Neural crest cell (in vitro differentiated cells): ENCODE measurements around the gene NOVA2. TPM values are rescaled to one million over a fixed set of nuclear protein-coding genes. Genes with fewer than 3 reads are reported as not detected.

Experiments
- DNase-seq: peaks from one replicate; pipeline ENCODE4 v3.0.0; 2021; ENCODE audit warnings: low read depth, mixed read lengths, low spot score
- H3K27ac Mint-ChIP-seq: one replicate; pipeline ENCODE4 v1.8.0; 2021; ENCODE audit warnings: mild to moderate bottlenecking, mixed read lengths; ENCODE audit not compliant: unreplicated experiment
- H3K27me3 Mint-ChIP-seq: 2 replicates; pipeline ENCODE4 v1.8.0; 2021; ENCODE audit warnings: low read depth, mild to moderate bottlenecking, mixed read lengths
- H3K36me3 Mint-ChIP-seq: 2 replicates; pipeline ENCODE4 v1.8.0; 2021; ENCODE audit warnings: low read depth, mild to moderate bottlenecking, mixed read lengths
- H3K4me1 Mint-ChIP-seq: 2 replicates; pipeline ENCODE4 v1.8.0; 2021; ENCODE audit warnings: mixed read lengths
- H3K4me3 Mint-ChIP-seq: one replicate; pipeline ENCODE4 v1.8.0; 2021; ENCODE audit warnings: mild to moderate bottlenecking, mixed read lengths
- H3K9me3 Mint-ChIP-seq: 2 replicates; pipeline ENCODE4 v1.8.0; 2021; ENCODE audit warnings: mixed read lengths
- CTCF ChIP-seq: fragments of 200-600 bp; sonication (generic); conservative IDR thresholded peaks from 2 replicates; pipeline ENCODE4 v1.5.0; 2021; ENCODE audit warnings: antibody characterized with exemption, mild to moderate bottlenecking
- total RNA-seq: library from RNA; stranded (reverse); gene quantifications from 2 replicates; pipeline ENCODE4 v1.2.1, GENCODE V29; 2021

The NOVA2 gene
- total RNA-seq, 1 donor from 2014 or later = 25.5 TPM

GRCh38 chr19:45999653-46000121 lies 26.0 kb upstream of the NOVA2 start:
- Mint-ChIP-seq H3K4me3 (peak overlapping the region; percentile 82), H3K4me1 (peaks cover 29% of the 10 kb centered on the region), H3K27ac (no peak overlapping the region), H3K27me3 (peaks cover 30% of the 10 kb centered on the region), H3K9me3 (no peaks in the 10 kb centered on the region), H3K36me3 (no peaks in the 10 kb centered on the region)
- no peak for TF ChIP-seq CTCF
- DNase-seq = no peak

GRCh38 chr19:45998834-45999233 lies 25.2 kb upstream of the NOVA2 start:
- no peak overlapping the region for H3K27ac Mint-ChIP-seq
- peak overlapping the region; percentile 82 for H3K4me3 Mint-ChIP-seq
- peaks cover 30% of the 10 kb centered on the region for H3K27me3 Mint-ChIP-seq
- H3K36me3 Mint-ChIP-seq = no peaks in the 10 kb centered on the region
- peaks cover 29% of the 10 kb centered on the region for H3K4me1 Mint-ChIP-seq
- H3K9me3 Mint-ChIP-seq = no peaks in the 10 kb centered on the region
- DNase-seq = no peak
- no peak for TF ChIP-seq CTCF

DNA sequence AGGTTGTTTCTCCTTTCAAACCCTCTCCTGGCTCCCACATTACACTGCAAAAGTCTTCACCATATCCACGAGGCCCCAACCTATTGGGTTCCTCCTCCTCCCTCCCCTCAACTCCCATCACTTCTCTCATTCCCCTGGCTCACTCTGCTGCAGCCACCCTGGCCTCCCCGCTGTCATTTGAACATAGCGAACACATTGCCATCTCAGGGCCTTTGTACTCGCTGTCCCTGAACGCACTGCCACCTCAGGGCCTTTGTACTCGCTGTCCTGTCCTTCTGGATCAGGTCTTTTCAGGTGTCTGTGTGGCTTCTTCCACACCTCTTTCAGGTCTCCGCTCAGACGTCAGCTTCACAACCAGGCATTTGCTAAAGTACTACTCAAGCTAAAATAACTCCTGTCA lies 23.3 kb upstream of the NOVA2 start:
- Mint-ChIP-seq H3K4me1 (peaks cover 29% of the 10 kb centered on the region), H3K27ac (no peak overlapping the region)

GRCh38 chr19:45995715-45996385 lies 22.2 kb upstream of the NOVA2 start:
- no peak overlapping the region for H3K4me3 Mint-ChIP-seq
- H3K27ac Mint-ChIP-seq = no peak overlapping the region
- H3K36me3 Mint-ChIP-seq = no peaks in the 10 kb centered on the region
- peaks cover 24% of the 10 kb centered on the region for H3K27me3 Mint-ChIP-seq
- no peak for DNase-seq
- peaks cover 27% of the 10 kb centered on the region for H3K4me1 Mint-ChIP-seq
- no peaks in the 10 kb centered on the region for H3K9me3 Mint-ChIP-seq
- TF ChIP-seq CTCF = no peak

More for the DNA sequence above, 23.3 kb upstream of the NOVA2 start:
- H3K4me3 Mint-ChIP-seq = no peak overlapping the region
- DNase-seq = no peak
- no peaks in the 10 kb centered on the region for H3K9me3 Mint-ChIP-seq
- H3K36me3 Mint-ChIP-seq = no peaks in the 10 kb centered on the region
- TF ChIP-seq CTCF = no peak
- H3K27me3 Mint-ChIP-seq = peaks cover 30% of the 10 kb centered on the region

DNA sequence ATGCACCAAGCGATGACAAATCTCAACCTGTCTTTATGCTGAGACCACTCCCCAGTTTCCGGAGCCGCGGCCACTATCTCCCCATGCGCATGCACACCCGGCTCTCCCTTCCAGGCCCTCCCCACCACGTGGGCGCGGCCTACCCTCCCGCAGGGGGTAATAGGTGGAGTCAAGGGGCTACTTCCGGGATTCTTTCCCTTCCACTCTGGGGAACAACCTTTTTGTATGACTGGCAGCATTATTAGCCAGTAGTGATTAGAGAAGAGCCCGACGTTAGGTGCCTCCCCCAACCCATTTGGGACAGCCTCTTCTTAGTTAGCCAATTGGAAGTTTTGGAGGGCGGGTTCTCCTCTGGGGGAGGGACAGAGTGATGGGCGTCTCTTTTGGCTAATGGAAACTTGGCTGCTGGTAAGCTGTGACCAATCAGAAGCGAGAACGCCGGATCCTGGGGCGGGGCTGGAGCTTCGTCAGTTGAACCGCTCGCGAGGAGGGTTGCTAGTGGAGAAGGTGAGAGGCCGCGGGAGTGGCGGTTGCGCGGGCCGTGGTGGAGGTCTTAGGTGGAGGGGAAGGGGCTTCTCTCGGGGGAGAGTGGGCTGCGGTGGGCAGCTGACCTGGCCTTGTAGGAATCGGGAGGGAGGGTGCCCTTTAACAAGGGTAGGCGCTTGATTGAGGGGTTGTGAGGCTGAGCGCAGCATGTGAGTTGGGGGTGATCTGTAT lies 21.5 kb upstream of the NOVA2 start, which contains the start of gene CCDC61:
TSS of gene CCDC61 (plus strand) at position 470 of the 717 bp plus-strand sequence. CDS start 7,552 bp downstream, outside the sequence.
- peak; percentile 95 for DNase-seq
- peaks cover 22% of the 10 kb centered on the region for H3K4me1 Mint-ChIP-seq
- no peaks in the 10 kb centered on the region for H3K9me3 Mint-ChIP-seq
- H3K27ac Mint-ChIP-seq = no peak within 1 kb of the TSS
- no peak for TF ChIP-seq CTCF
- no peaks in the 10 kb centered on the region for H3K36me3 Mint-ChIP-seq
- no peak within 1 kb of the TSS for H3K4me3 Mint-ChIP-seq
- peaks cover 21% of the 10 kb centered on the region for H3K27me3 Mint-ChIP-seq
